HG02938 (cell line): ENCODE measurements around the gene RAB3GAP2.
"Not testable (repeated sequence)": the region's sequence is repeated elsewhere in the genome, so short reads cannot be mapped to it uniquely, and the experiment has no call there.

Experiments used
- ATAC-seq: cut with Tn5 transposase; IDR thresholded peaks from one replicate; pipeline ENCODE4 v1.9.1; 2021; ENCODE audit warnings: mild to moderate bottlenecking, moderate library complexity; ENCODE audit not compliant: unreplicated experiment

The RAB3GAP2 gene

GRCh38 chr1:220272047-220272840 is at the start of gene RAB3GAP2:
TSS of gene RAB3GAP2 (minus strand) at chr1:220272453. CDS start at chr1:220272337, 116 bp downstream.
- peak; percentile 92 for ATAC-seq

- no peak for ATAC-seq
Measured at GRCh38 chr1:220321758-220322157, 49.5 kb upstream of the RAB3GAP2 start.

- no peak for ATAC-seq
Measured at GRCh38 chr1:220320709-220321108, 48.5 kb upstream of the RAB3GAP2 start.

- ATAC-seq = no peak
Measured at GRCh38 chr1:220318673-220319072, 46.4 kb upstream of the RAB3GAP2 start.

- ATAC-seq = no peak
Measured at GRCh38 chr1:220317161-220317560, 44.9 kb upstream of the RAB3GAP2 start.

GRCh38 chr1:220316305-220316704 is 44.1 kb upstream of the RAB3GAP2 start:
- ATAC-seq = no peak

- ATAC-seq = no peak
Measured at GRCh38 chr1:220315070-220315839, 43.0 kb upstream of the RAB3GAP2 start.

GRCh38 chr1:220313576-220313975 is 41.3 kb upstream of the RAB3GAP2 start:
- no peak for ATAC-seq

GRCh38 chr1:220310147-220310546 is 37.9 kb upstream of the RAB3GAP2 start:
- not testable (repeated sequence) for ATAC-seq

- ATAC-seq = no peak
Measured at GRCh38 chr1:220307607-220308006, 35.4 kb upstream of the RAB3GAP2 start.

GRCh38 chr1:220306339-220306738 is 34.1 kb upstream of the RAB3GAP2 start:
- ATAC-seq = no peak

- ATAC-seq = no peak
Measured at GRCh38 chr1:220303871-220304270, 31.6 kb upstream of the RAB3GAP2 start.

- ATAC-seq = no peak
Measured at GRCh38 chr1:220301630-220302029, 29.4 kb upstream of the RAB3GAP2 start.

- ATAC-seq = no peak
Measured at GRCh38 chr1:220300442-220301121, 28.3 kb upstream of the RAB3GAP2 start.

GRCh38 chr1:220299337-220299736 is 27.1 kb upstream of the RAB3GAP2 start:
- ATAC-seq = no peak

- ATAC-seq = no peak
Measured at GRCh38 chr1:220298470-220299205, 26.4 kb upstream of the RAB3GAP2 start.

GRCh38 chr1:220296981-220297380 is 24.7 kb upstream of the RAB3GAP2 start:
- no peak for ATAC-seq

- ATAC-seq = no peak
Measured at GRCh38 chr1:220294846-220295301, 22.6 kb upstream of the RAB3GAP2 start.

- no peak for ATAC-seq
Measured at GRCh38 chr1:220291580-220291979, 19.3 kb upstream of the RAB3GAP2 start.

- no peak for ATAC-seq
Measured at GRCh38 chr1:220290140-220290761, 18.0 kb upstream of the RAB3GAP2 start.
